Activated CD4-positive, alpha-beta T cell treated with anti-CD3 and anti-CD28 coated beads, Interleukin-2, Interleukin-4, amounts not matched to agents 100 ng/mL and 50 ng/mL, durations not matched to agents 16 hours and 8 hours (primary cell): Measurements from ENCODE around the gene TNRC6B.
"Not testable (repeated sequence)": the region's sequence is repeated elsewhere in the genome, so short reads cannot be mapped to it uniquely, and the experiment has no call there.

ENCODE experiments used
- DNase-seq: peaks from one replicate; pipeline ENCODE4 v3.0.0-alpha.2; 2020; ENCODE audit warnings: low spot score

Gene TNRC6B

DNA sequence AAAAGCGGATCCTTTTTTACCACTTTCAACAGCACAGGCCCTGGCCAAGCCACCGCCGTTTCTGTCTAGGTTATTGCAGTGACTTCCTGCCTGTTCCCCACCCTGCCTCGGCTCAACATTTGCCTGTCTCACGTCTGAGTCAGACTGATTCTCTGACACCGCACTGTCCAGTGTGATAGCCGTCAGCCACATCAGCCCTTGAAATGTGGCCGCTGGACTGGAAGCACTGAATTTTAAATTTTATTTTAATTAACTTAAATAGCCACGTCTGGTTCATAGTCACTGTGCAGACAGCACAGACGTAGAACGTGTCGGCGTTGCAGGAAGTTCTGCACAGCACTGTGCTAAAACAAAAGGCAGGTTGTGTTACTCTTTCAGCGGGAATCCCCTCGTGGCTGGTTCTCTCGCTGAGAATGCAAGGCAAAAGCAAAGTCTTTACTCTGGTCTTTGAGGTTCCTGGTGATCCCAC lies 112.3 kb downstream of the TNRC6B start:
- peak; percentile 68 for DNase-seq

DNA sequence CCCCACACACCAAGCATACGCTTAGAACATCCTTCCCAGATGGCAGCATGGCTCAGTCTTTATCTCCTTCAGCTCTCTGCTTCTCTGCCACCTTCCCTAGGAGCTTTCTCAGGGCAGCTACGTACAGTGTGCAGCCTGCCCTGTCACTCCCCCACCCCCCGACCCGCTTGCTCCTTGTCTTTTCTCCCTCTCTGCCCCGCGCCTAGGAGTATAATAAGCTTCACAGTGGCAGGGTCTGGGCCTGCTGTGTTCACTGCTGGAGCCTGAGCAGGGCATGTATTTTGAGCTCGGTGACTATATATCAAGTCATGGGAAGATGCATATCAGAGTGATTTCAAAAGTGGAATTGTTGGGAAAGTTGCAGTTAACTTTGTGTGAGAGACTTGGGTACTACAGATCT lies 112.8 kb downstream of the TNRC6B start:
- DNase-seq: no peak

DNA sequence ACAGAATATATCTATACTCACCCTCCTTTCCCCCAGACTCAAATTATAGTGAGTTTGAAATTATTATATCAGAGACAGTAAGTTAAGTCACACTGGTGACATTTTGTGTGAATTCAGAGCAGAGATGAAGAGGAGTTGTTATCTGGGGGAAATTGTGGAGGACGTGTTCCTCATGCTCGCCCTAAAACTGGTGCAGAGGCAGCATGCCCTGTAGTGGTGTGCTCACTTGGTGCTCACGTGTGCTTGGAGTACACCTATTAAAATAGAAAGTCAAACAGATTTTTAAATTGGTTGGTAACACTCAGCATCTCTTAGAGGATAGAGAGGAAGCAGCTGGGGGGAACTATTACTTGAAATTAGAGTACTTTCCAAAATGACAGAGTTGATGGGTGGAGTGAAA lies 117.0 kb downstream of the TNRC6B start:
- DNase-seq: no peak

DNA sequence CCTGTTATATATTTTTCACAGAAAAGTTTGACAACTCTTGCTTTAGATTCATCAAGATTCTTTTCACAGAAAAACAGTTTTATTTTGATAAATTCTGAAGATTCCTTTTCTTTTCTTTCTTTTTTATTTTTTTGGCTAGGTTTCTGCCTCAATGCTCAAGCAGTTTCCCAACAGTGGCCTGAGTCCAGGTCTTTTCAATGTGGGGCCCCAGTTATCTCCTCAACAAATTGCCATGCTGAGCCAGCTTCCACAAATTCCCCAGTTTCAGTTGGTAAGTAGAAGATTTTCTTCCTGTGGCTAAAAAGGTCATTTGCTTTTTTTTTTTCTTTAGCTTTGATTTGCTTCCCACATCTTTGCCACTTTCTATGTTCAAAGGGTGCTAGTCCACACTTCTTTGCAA lies 122.6 kb downstream of the TNRC6B start:
- DNase-seq: no peak

DNA sequence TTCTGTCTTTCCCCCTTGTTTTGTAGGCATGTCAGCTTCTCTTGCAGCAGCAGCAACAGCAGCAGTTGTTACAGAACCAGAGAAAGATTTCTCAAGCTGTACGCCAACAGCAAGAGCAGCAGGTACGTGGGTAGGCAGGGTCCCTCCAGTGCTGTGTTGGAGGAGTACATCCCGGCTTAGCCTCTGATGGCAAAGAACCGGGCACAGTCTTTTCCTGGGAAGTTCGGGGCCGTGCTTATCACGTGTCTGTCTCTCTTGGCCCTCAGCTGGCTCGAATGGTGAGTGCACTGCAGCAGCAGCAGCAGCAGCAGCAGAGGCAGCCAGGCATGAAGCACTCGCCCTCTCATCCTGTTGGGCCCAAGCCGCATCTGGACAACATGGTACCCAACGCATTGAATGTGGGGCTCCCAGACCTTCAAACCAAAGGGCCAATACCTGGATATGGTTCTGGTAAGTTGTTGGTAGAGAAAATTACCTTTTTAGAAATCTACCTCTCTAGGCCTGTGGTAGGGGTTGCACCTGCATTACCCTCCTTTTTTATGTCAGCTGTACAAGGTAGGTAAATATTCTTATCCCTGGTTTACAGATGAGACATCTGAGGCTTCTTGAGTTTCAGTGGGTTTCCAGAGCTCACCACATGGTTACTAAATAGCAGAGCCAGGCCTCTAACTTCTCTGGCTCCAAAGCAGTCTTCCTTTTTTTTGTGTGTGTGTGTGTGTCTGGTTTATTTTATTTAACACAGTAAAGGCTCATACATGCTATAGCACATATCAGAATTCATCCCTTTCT lies 123.4 kb downstream of the TNRC6B start:
- DNase-seq: peak; percentile 38

DNA sequence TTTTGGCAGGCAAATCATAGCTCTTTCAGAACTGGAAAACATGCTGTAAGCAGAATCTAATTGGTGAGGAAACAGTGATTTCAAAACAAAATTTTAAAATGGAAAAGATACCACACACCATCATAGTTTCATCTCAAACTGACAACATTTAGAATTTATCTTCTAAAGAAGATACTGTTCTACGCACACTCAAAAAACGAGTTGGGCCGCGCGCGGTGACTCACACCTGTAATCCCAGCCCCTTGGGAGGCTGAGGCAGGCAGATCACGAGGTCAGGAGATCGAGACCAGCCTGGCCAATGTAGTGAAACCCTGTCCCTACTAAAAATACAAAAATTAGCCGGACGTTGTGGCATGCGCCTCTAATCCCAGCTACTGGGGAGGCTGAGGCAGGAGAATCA lies 124.4 kb downstream of the TNRC6B start:
- peak; percentile 19 for DNase-seq

DNA sequence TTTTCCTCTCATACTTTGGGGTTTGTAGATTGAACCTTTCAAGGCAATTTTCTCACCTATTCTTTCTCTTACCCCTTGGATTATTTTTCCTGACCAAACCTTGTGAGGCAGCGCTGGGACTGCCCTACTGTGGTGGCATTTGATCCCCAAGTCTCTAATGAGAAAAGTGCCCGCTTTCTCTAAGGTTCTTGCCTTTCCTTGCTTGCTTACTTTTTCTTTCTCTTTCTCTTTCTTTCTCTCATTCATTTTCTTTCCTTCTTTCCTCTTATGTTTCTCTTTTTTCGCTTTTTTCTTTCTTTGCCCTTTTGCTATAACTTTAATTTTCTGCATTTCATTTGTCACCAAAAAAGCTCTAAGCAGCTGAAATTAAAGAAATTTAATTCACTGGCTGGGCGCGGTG lies 127.9 kb downstream of the TNRC6B start:
- DNase-seq: no peak

DNA sequence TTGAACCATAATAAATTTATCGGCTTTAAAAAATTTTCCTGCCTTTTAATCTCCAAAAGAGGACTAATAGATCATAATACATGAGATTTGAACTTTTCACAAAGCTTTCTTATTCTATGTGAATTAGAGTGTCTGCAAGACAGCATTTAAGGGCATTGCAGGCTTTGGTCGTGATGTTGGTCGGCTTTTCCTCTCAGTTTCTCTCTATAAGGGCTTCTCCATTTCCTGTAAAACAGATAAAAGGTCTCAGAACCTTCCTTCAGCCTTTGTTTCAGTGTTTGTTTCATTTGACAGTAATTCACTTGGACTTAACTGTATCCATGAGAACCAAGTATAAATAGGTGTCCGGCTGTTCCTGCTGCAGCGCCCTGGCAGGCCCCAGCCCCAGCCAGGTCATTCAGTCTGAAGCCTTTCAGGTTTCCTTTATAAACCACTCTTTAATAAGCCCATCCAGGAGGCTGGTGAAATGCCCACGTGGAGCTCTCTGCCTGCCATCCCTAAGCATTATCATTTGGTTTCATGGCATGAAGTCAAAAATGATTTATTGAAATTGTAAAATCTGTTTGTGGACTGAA lies 131.4 kb downstream of the TNRC6B start:
- no peak for DNase-seq

DNA sequence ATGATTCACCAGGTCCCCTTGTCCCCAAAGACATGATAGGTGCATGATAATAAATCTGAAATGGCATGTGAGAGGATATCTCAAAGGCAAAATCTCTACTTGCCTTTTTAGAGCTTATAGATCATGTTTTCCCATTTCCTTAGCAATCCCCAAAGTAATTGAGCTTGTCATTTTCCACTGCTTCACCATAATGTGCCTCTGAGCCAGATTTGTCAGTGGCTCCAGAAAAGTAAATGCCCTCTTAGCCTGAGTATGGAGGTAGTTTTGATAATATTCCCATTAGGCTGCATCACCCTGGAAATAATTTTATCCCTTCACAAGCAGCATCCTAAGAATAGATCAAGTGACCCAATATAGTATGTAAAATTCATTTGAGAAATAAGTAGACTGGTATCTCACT lies 131.9 kb downstream of the TNRC6B start:
- no peak for DNase-seq

DNA sequence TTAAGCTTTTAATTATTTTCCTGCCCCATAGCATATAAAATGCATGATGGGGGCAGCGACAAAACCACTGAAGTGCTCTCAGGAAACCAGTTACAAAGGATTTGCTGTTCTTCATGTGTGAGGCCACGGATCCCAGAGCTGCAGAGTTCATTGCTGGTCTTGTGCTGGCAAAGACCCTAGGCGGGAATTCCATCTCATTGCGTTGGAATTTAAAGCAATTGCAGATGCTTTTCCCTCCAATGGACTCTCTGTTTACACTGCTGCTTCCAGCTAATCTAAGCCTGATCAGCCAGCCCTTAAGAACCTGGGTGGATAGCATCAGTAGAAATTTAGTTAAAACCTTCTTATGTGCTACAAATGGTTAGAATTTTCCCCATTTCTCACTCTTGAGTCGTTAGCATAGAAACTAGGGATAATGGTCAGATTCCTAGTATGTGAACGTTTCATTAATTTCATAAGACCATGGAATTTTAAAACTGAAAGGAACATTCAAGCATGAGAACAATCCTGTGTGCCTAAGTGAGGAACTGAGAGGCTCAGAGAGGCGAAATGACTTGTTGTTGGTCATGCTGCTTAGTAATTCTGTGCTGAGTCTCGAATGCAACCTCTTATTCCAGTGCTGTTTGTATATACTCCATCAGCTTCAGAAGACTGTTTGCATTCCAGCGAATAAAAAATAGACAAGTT lies 132.5 kb downstream of the TNRC6B start:
- no peak for DNase-seq

DNA sequence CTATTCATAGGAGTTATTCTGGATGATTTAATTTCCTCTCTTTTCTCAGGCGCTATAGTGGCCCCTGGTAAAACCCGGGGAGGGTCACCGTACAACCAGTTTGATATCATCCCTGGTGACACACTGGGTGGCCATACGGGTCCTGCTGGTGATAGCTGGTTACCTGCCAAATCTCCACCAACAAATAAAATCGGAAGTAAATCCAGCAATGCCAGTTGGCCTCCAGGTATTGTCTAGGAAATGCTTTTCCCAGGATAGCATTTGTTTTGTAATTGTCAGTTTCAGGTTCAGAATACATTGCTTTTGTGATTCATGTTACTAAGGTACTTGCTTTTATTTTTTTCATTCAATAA lies 133.0 kb downstream of the TNRC6B start:
- no peak for DNase-seq

DNA sequence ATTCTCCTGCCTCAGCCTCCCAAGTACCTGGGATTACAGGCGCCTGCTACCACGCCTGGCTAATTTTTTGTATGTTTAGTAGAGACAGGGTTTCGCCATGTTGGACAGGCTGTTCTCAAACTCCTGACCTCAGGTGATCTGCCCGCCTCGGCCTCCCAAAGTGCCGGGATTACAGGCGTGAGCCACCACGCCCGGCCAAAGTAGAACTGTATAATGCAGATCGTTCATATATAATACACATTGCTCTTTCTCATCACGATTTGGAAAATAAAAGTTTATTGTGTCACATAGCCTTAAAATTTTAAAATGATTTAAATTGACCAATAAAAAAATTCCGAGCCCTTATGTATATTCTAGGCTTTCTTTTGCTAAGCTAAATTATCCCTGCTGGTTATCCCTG lies 133.9 kb downstream of the TNRC6B start:
- DNase-seq: not testable (repeated sequence)

DNA sequence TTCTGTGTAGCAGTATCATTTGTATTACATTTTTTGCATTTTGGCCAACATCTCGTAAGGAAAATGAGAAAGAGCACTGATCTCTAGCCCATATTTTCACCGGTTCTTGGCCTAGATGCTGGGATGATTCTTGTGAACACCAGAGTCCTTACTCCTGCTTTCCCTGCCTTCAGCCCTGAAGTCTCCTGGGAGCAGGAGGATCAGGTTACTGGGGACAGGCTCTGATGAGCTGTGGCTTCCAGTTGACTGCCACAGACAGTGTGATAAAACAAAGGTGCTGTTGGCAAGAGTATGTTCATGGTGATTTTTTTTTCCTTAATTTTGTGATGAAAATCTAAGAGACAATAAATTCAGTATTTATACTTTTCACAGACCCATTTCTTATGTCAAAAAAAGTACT lies 134.3 kb downstream of the TNRC6B start:
- no peak for DNase-seq

DNA sequence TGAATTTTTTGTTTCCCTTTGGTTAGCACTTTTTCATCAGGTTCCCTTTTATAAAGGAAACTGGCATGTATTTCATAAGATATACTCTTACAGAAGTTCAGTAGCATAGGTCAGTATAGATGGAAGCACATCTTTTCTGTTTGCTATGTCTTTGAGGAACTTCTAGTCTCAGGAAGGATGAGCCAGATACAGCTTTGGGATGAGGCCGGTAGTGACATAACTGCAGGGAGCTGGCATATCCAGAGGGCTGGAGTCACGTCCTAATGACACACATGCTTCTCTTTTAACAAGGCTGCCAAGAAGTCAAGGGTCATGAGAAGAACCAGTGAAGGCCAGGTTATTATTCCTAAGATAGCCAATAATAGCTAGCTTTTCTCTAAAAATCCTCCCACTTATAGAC lies 135.3 kb downstream of the TNRC6B start:
- DNase-seq: no peak

DNA sequence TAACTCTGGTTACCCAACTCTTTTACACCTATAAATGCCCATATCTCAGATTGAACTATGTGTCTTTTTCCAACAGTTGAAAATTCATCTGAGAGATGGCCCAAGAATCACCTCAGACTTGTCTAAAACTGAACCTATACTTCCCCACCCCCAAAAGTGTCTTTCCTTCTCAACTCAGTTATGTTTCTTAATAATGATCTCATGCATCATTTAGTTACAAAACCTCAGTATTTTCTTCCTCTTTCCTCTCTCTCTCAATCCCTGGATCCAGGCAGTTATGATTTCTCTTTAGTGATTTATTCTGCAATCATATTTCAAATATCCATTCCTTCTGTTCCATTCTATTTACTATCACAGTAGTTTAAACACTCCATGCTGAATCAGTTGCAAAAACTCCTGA lies 136.3 kb downstream of the TNRC6B start:
- DNase-seq: no peak

DNA sequence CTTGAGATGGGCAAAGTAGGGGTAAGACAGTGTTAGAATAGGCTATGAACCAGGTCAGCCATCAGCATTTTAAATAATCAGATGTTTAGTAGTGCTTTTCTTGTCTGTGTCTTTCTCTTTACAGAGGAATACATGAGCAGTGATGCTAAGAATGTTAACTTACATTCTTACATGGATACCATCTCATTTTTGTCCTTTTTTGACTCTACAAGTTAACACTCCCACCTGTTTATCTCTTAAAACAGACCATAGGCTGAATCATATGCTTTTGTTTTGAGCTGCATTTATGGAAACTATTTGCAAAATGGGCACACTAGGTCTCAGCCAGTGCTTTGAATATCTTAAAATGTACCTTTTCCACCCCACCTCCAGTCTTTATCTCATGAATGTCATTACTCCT lies 143.0 kb downstream of the TNRC6B start:
- DNase-seq: no peak

DNA sequence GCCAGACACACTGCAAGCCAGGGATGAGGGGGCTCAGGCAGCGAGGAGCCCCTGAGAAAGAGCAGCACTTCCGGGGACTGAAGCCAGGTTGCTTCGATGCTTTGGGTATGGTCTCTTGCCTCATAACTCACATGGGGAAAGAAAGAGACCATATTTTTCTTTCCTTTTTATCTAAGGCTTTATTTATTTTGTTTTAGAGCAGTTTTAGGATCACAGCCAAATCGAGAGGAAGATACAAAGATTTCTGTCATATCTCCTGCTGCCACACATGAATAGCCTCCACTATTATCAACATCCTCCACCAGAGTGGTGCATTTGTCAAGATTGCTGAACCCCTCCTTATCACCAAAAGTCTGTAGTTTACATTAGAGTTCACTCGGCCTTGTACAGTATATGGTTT lies 144.3 kb downstream of the TNRC6B start:
- no peak for DNase-seq

DNA sequence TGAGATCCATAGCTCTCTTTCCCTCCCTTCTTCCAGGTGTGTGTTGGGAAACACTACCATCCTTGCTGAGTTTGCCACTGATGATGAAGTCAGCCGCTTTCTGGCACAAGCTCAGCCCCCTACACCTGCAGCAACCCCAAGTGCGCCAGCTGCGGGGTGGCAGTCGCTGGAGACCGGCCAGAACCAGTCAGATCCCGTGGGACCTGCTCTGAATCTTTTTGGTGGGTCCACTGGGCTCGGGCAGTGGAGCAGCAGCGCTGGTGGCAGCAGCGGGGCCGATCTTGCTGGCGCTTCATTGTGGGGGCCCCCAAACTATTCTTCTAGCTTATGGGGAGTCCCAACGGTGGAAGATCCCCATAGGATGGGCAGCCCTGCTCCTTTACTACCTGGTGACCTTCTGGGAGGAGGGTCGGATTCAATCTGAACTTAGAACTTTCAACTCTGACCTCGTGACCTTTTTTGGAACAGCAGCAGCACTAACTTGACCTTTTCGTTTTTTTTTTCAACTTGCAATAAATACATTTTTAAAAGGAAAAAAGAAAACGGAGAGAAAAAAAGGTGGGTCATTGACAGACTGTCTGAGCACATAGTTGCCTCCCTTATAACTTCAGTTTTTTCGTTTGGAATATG lies 145.2 kb downstream of the TNRC6B start:
- DNase-seq: no peak

DNA sequence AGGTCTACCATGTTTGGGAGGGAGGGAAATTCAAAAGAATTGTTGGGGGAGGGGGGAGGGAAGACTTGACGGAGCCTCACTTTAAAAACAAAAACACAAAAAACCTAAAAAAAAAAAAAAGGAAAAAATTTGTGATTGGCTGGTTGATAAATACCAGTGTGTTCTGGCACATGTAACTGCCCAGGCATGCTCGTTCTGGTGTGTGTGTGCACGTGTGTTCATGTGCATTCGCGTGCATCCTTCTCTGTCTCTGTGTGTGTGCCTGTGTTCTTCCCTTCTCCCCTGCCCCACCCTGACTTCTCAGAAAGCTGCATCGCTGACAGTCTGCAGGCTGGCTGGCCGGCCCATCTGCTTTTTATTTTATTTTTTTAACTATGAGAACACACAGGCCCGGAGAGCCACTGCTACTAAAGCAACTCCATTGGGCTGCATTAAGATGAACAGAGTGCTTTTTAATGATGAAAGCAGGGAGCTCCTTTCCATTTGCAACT lies 146.0 kb downstream of the TNRC6B start:
- no peak for DNase-seq

DNA sequence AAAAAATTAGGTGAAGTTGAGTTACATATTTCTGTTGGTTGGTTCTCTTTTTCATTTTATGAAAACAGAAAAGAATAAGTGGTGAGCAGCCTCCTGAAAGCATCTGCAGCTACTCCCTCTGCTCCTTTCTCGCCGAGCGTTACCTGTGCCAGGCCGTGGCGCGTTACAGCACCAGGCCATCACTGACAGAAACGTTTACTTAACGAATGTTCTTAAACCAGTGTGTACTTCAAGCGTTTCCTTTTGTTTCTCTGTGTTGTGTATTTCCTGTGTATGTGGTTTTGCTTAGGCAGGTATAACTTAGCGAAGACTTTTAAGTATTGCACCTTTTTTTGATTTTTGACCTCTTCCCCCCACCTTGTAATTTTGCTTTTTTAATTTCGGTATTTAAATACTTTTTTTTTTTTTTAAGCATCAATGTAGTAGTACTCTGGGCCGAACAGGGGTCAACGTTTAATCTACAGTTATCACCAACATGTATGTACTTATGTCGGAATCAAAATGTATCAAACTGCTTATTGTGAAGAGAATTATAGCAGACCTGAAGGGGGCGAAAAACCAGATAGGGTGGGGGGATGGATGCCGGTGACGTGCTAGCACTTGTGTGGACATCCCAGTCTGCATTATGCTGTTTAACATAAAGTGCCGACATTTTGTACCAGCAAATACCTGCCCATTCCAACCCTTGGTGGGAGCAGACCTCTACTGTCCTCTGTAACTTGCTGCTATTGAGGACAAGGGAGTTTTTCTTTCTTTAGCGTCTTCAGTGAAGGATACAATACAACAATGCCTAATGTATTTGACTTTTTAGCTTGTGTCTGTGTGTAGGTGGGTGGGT lies 147.0 kb downstream of the TNRC6B start:
- DNase-seq: peak; percentile 42

DNA sequence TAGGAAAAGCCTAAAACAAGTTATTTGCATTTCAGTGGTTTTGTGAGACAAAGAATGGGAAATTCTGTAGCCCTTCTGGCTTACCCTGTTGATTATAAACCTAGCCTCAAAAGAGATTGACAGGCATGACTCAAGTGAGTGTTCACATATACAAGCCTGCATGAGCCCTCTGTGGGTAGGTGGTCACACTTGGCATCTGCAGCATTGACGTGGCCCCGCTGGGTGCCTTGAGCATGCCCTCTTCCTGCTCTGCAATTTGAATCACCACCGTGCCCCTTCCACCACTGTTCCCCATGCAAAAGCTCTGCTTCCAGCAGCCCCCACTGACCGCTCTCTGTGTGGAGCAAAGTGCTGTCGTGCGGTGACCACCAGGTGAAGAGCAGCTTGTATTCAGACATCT lies 147.6 kb downstream of the TNRC6B start:
- DNase-seq: peak; percentile 54
